Activated B cell treated with CpG ODN at 0.5 μM for 24 hours (primary cell): Measurements from ENCODE around the gene ATP8A1. TPM values are rescaled to one million over a fixed set of nuclear protein-coding genes. Genes with fewer than 3 reads are reported as not detected.

ENCODE experiments used
- ATAC-seq: fragments of 200-7000 bp; cut with Tn5 transposase; one replicate; pipeline ENCODE4 v1.10.0; 2021; ENCODE audit warnings: low read depth, mild to moderate bottlenecking, moderate library complexity
- CTCF ChIA-PET: fragments of 350-600 bp; sonication (Branson Sonifier 250); formaldehyde crosslinking; loops from one replicate; lab custom pipeline; 2021; ENCODE audit warnings: antibody characterized with exemption; lab: Charles Lee
- POLR2A ChIA-PET: fragments of 350-600 bp; sonication (Branson Sonifier 250); formaldehyde crosslinking; loops from one replicate; lab custom pipeline; 2021; ENCODE audit warnings: antibody characterized with exemption; lab: Charles Lee
- DNase-seq: peaks from one replicate; pipeline ENCODE4 v3.0.0; 2022
- H3K27ac Mint-ChIP-seq: one replicate; pipeline ENCODE4 v1.8.0; 2020; ENCODE audit warnings: mixed read lengths
- H3K27me3 Mint-ChIP-seq: one replicate; pipeline ENCODE4 v1.8.0; 2021; ENCODE audit warnings: mixed read lengths
- H3K36me3 Mint-ChIP-seq: one replicate; pipeline ENCODE4 v1.8.0; 2021; ENCODE audit warnings: low read depth, mixed read lengths
- H3K4me1 Mint-ChIP-seq: one replicate; pipeline ENCODE4 v1.8.0; 2021; ENCODE audit warnings: mixed read lengths
- H3K4me3 Mint-ChIP-seq: one replicate; pipeline ENCODE4 v1.8.0; 2020; ENCODE audit warnings: mild to moderate bottlenecking, mixed read lengths
- H3K9me3 Mint-ChIP-seq: one replicate; pipeline ENCODE4 v1.8.0; 2020; ENCODE audit warnings: mixed read lengths
- CTCF ChIP-seq: fragments of 200-600 bp; IDR thresholded peaks from one replicate; pipeline ENCODE4 v1.8.0; 2022; ENCODE audit warnings: antibody characterized with exemption, mild to moderate bottlenecking
- intact Hi-C: fragments of 100-400 bp; cut with micrococcal nuclease; formaldehyde crosslinking; loops from one replicate; pipeline ENCODE4 v1.15.1; 2024
- total RNA-seq: library from RNA; stranded (reverse); gene quantifications from 2 replicates; pipeline ENCODE4 v1.2.3, GENCODE V29; 2022

The ATP8A1 gene
- total RNA-seq, 1 donor from 2014 or later = 35.6 TPM

- Mint-ChIP-seq H3K27ac (no peak overlapping the region), H3K36me3 (peaks cover 66% of the 10 kb centered on the region), H3K9me3 (peaks cover 12% of the 10 kb centered on the region), H3K4me3 (no peak overlapping the region), H3K4me1 (no peaks in the 10 kb centered on the region), H3K27me3 (no peaks in the 10 kb centered on the region)
- TF ChIP-seq CTCF = no peak
- intact Hi-C loops = no loop called here
- DNase-seq (no peak), ATAC-seq (no peak)
- POLR2A ChIA-PET = no interaction called here
- CTCF ChIA-PET = no interaction called here
These were observed 198.2 kb downstream of the ATP8A1 start for GRCh38 chr4:42458657-42459056.

- Mint-ChIP-seq H3K27ac (no peak overlapping the region), H3K9me3 (peaks cover 4% of the 10 kb centered on the region), H3K27me3 (no peaks in the 10 kb centered on the region), H3K4me1 (no peaks in the 10 kb centered on the region), H3K36me3 (peaks cover 56% of the 10 kb centered on the region), H3K4me3 (no peak overlapping the region)
- CTCF ChIA-PET = no interaction called here
- no peak for TF ChIP-seq CTCF
- ATAC-seq (no peak), DNase-seq (no peak)
- intact Hi-C loops = no loop called here
- POLR2A ChIA-PET = no interaction called here
These were observed 202.0 kb downstream of the ATP8A1 start for GRCh38 chr4:42454755-42455420.

GRCh38 chr4:42453612-42454011 is 203.3 kb downstream of the ATP8A1 start:
- no peak overlapping the region for H3K4me3 Mint-ChIP-seq
- no peak for TF ChIP-seq CTCF
- ATAC-seq (no peak), DNase-seq (no peak)
- H3K4me1 Mint-ChIP-seq = no peaks in the 10 kb centered on the region
- ChIA-PET POLR2A (no interaction called here), CTCF (no interaction called here)
- H3K27me3 Mint-ChIP-seq = no peaks in the 10 kb centered on the region
- intact Hi-C loops = no loop called here
- H3K36me3 Mint-ChIP-seq = peaks cover 57% of the 10 kb centered on the region
- peaks cover 4% of the 10 kb centered on the region for H3K9me3 Mint-ChIP-seq
- no peak overlapping the region for H3K27ac Mint-ChIP-seq

- Mint-ChIP-seq H3K27ac (no peak overlapping the region), H3K4me3 (no peak overlapping the region), H3K9me3 (peaks cover 4% of the 10 kb centered on the region), H3K36me3 (peaks cover 52% of the 10 kb centered on the region), H3K4me1 (no peaks in the 10 kb centered on the region), H3K27me3 (no peaks in the 10 kb centered on the region)
- no peak for TF ChIP-seq CTCF
- ChIA-PET POLR2A (no interaction called here), CTCF (no interaction called here)
- ATAC-seq (no peak), DNase-seq (no peak)
- intact Hi-C loops = no loop called here
These were observed 204.1 kb downstream of the ATP8A1 start for GRCh38 chr4:42452823-42453222.

- Mint-ChIP-seq H3K9me3 (peaks cover 4% of the 10 kb centered on the region), H3K27ac (no peak overlapping the region), H3K4me1 (no peaks in the 10 kb centered on the region), H3K4me3 (no peak overlapping the region), H3K27me3 (no peaks in the 10 kb centered on the region), H3K36me3 (peaks cover 68% of the 10 kb centered on the region)
- no peak for ATAC-seq
- intact Hi-C loops = no loop called here
- DNase-seq = no peak
- ChIA-PET POLR2A (no interaction called here), CTCF (no interaction called here)
- TF ChIP-seq CTCF = no peak
These were observed 210.1 kb downstream of the ATP8A1 start for GRCh38 chr4:42446823-42447222.
